Stimulated activated naive CD4-positive, alpha-beta T cell (primary cell): ENCODE measurements around the gene LIPT1.
"Not testable (repeated sequence)": the region's sequence is repeated elsewhere in the genome, so short reads cannot be mapped to it uniquely, and the experiment has no call there.

Experiments used
- DNase-seq, 6 experiments: peaks; one replicate each; lab custom pipeline; 2025; lab: John Stamatoyannopoulos, UW

The LIPT1 gene

GRCh38 chr2:99154643-99155536, at the start of gene LIPT1, which contains the start of gene TSGA10:
LIPT1 (plus strand) TSS chr2:99154967; CDS start chr2:99161958, 6,991 bp downstream.
TSGA10 (minus strand) TSS chr2:99154942; CDS start chr2:99109439, 45,503 bp downstream.
- DNase-seq = peak; percentile 86 to 92 (median 90)

- no peak for DNase-seq
Observed at GRCh38 chr2:99106913-99107312, 47.9 kb upstream of the LIPT1 start.

- no peak for DNase-seq
Observed at GRCh38 chr2:99111236-99111635, 43.5 kb upstream of the LIPT1 start.

GRCh38 chr2:99111945-99112344, 42.8 kb upstream of the LIPT1 start:
- no peak for DNase-seq

GRCh38 chr2:99112617-99113016, 42.1 kb upstream of the LIPT1 start:
- DNase-seq = no peak

GRCh38 chr2:99127981-99128380, 26.8 kb upstream of the LIPT1 start:
- no peak for DNase-seq

GRCh38 chr2:99135044-99135556, 19.7 kb upstream of the LIPT1 start:
- not testable (repeated sequence) for DNase-seq

GRCh38 chr2:99139003-99139402, 15.8 kb upstream of the LIPT1 start:
- DNase-seq = no peak

GRCh38 chr2:99140056-99140859, 14.5 kb upstream of the LIPT1 start:
- no peak for DNase-seq

- DNase-seq = no peak
Observed at GRCh38 chr2:99140860-99141109, 14.0 kb upstream of the LIPT1 start.

GRCh38 chr2:99141110-99142108, 13.4 kb upstream of the LIPT1 start, which contains the start of gene C2orf15:
C2orf15 (plus strand) TSS chr2:99141707; CDS start chr2:99150559, 8,852 bp downstream.
- peak; percentile 94 to 97 (median 96) for DNase-seq

GRCh38 chr2:99150706-99151105, 4.1 kb upstream of the LIPT1 start:
- DNase-seq = no peak

GRCh38 chr2:99152199-99152895, 2.4 kb upstream of the LIPT1 start:
- no peak for DNase-seq

- DNase-seq = no peak
Observed at GRCh38 chr2:99153921-99154604, 704 bp upstream of the LIPT1 start.

GRCh38 chr2:99156891-99157290, 2.1 kb downstream of the LIPT1 start:
- DNase-seq = no peak

- DNase-seq = no peak
Observed at GRCh38 chr2:99158599-99158998, 3.8 kb downstream of the LIPT1 start.

- DNase-seq = no peak
Observed at GRCh38 chr2:99159594-99159993, 4.8 kb downstream of the LIPT1 start.

GRCh38 chr2:99166218-99166617, 11.5 kb downstream of the LIPT1 start:
- DNase-seq = no peak

- DNase-seq = no peak
Observed at GRCh38 chr2:99169534-99169933, 14.8 kb downstream of the LIPT1 start.
